Heart left ventricle (tissue), 16 donors: ENCODE data around the gene PGF. TPM values are rescaled to one million over a fixed set of nuclear protein-coding genes. Genes with fewer than 3 reads are reported as not detected.

Experiments used
- ATAC-seq, 4 donors: fragments of 200-7000 bp; cut with Tn5 transposase; one replicate each; pipeline ENCODE4 v1.9.1; 2020 to 2022; ENCODE audit warnings: moderate library complexity in 4 of 4, mild to moderate bottlenecking in 3 of 4, moderate number of reproducible peaks in 1 of 4
- DNase-seq, 5 donors: peaks; one replicate each; pipeline ENCODE4 v3.0.0-alpha.2; 2020
- H3K27ac ChIP-seq, 12 donors: fragments of 200-600 bp; sonication (generic) in 4 of 12; one replicate each; pipeline versions ENCODE4 v1.5.0 to v1.8.0; 2016 to 2022; ENCODE audit warnings: mild to moderate bottlenecking in 2 of 12
- H3K27me3 ChIP-seq, 9 donors: fragments of 200-600 bp; sonication (generic) in 2 of 9; one replicate each; pipeline versions ENCODE4 v1.5.1 to v1.8.0; 2016 to 2022; ENCODE audit warnings: mild to moderate bottlenecking in 3 of 9
- H3K36me3 ChIP-seq, 9 donors: fragments of 200-600 bp; sonication (generic) in 2 of 9; one replicate each; pipeline versions ENCODE4 v1.5.0 to v1.8.0; 2018 to 2022; ENCODE audit warnings: mild to moderate bottlenecking in 2 of 9
- H3K4me1 ChIP-seq, 12 donors: fragments of 200-600 bp; sonication (generic) in 4 of 12; one replicate each; pipeline versions ENCODE4 v1.5.0 to v1.8.0; 2016 to 2022; ENCODE audit warnings: mild to moderate bottlenecking in 3 of 12
- H3K4me3 ChIP-seq, 12 donors: fragments of 200-600 bp; sonication (generic) in 4 of 12; one replicate each; pipeline versions ENCODE4 v1.5.0 to v1.8.0; 2017 to 2022; ENCODE audit warnings: mild to moderate bottlenecking in 9 of 12, moderate library complexity in 4 of 12
- H3K9me3 ChIP-seq, 12 donors: fragments of 200-600 bp; sonication (generic) in 4 of 12; one replicate each; pipeline versions ENCODE4 v1.5.0 to v1.8.0; 2016 to 2022; ENCODE audit warnings: mild to moderate bottlenecking in 1 of 12
- CTCF ChIP-seq, 12 donors: fragments of 200-600 bp; sonication (generic) in 4 of 12; IDR thresholded peaks; one replicate each; pipeline versions ENCODE4 v1.5.0 to v1.8.0; 2018 to 2022; ENCODE audit warnings: antibody characterized with exemption in 12 of 12, mild to moderate bottlenecking in 5 of 12
- POLR2A ChIP-seq, 2 donors: fragments of 450-650 bp; IDR thresholded peaks; one replicate each; pipeline ENCODE4 v1.6.1; 2017; ENCODE audit warnings: antibody characterized with exemption in 2 of 2, mild to moderate bottlenecking in 2 of 2, moderate library complexity in 2 of 2
- WGBS, 4 donors: extraction: QIAGEN DNeasy Blood & Tissue Kit in 2 of 4; methylation state at CpG; one replicate each; pipeline versions ENCODE4 v1.1.5 to v1.1.7; 2013 to 2018; 5-methylcytosine and 5-hydroxymethylcytosine counted together
- intact Hi-C, 10 donors: fragments of 100-400 bp; cut with DNase I; formaldehyde crosslinking; loops; one replicate each; pipeline versions ENCODE4 v1.11.1 to v1.14.2; 2022
- polyA plus RNA-seq, 2 donors: library from polyadenylated mRNA; stranded (reverse); fragments of 200-250 nt; gene quantifications; one replicate each; pipeline ENCODE4 v1.2.3, GENCODE V29; 2013
- total RNA-seq, 9 donors: library from RNA; depleted of rRNA in 2 of 9; stranded (reverse); fragments of >200 nt in 2 of 9; fragmentation: NEBNext Ultra II Directional in 3 of 9; extraction: Animal tissue kit (Norgen Biotek cat#: 25700) in 3 of 9; gene quantifications; one replicate each; pipeline versions ENCODE4 v1.1.0 to v1.2.4, GENCODE V29; 2016 to 2023
- donor health status: ischemic (EF 13 %, LVEDD 7.1; RV severe dilation, severe dysfunction).
- donor health status: healthy with polysubstance abuse.
- donor health status: DM: no; HTN: yes; CAD: no.
- donor health status: DM: no; HTN: no; CAD: no.
- donor health status: ischemic (EF 25% LVEDD 6.9; RV normal size, moderate dysfunction).
- donor health status: ischemic (EF 25% LVEDD 5.7; RV mildly dilated, moderate dysfunction).
- donor health status: healthy.
- donor health status: DM: yes; HTN: yes; CAD: no.
- donor health status: ischemic (EF 35%, LVEDD 5.7; RV mildly dilated, moderate dysfunction).
- donor health status: nonischemic (EF 11% LVEDD 7.7; RV severe dilation, severe dysfunction).
- donor health status: DM: yes; HTN: yes; CAD: no.
- donor health status: PGD.
- donor health status: ischemic (EF 29% LVEDD 5.4; RV normal size, mild dysfunction).
- donor health status: nonischemic (EF 23%, LVEDD 6.1; RV moderate dilation, normal function).

The PGF gene
- total and polyA plus RNA-seq, 11 donors, result 4.1 to 30.4 (median 5.9) TPM

GRCh38 chr14:74983343-74983742 lies 27.9 kb upstream of the PGF start:
- Histone ChIP-seq H3K27me3 (no peaks in the 10 kb centered on the region), H3K36me3 (no peaks in the 10 kb centered on the region), H3K9me3 (no peaks in the 10 kb centered on the region), H3K4me1 (peaks cover 0 to 40% (median 14%) of the 10 kb centered on the region in 12 donors), H3K4me3 (no peak overlapping the region), H3K27ac (no peak overlapping the region)
- TF ChIP-seq CTCF (IDR thresholded peaks at IDR 0.05), result no peak
- no peak for TF ChIP-seq POLR2A (IDR thresholded peaks at IDR 0.05)
- ATAC-seq (no peak), DNase-seq (no peak)
- WGBS, 4 donors, result 79 to 94% (median 87%) methylated on average over 1 of the region's 1 CpG
- intact Hi-C loops, result no loop called here

- H3K27ac ChIP-seq, result peak overlapping the region in 2 of 12 donors; percentile 30 to 57
- no peaks in the 10 kb centered on the region for H3K9me3 ChIP-seq
- H3K27me3 ChIP-seq, result no peaks in the 10 kb centered on the region
- WGBS, 4 donors, result 88 to 95% (median 93%) methylated on average over 4 of the region's 4 CpGs
- TF ChIP-seq CTCF (IDR thresholded peaks at IDR 0.05) (no peak), POLR2A (IDR thresholded peaks at IDR 0.05) (no peak)
- intact Hi-C loops, result no loop called here
- no peaks in the 10 kb centered on the region for H3K36me3 ChIP-seq
- H3K4me1 ChIP-seq, result peaks cover 0 to 47% (median 14%) of the 10 kb centered on the region in 12 donors
- DNase-seq (no peak), ATAC-seq (no peak)
- no peak overlapping the region for H3K4me3 ChIP-seq
Measured at GRCh38 chr14:74982661-74983060, 27.3 kb upstream of the PGF start.

- intact Hi-C loops, result no loop called here
- TF ChIP-seq POLR2A (IDR thresholded peaks at IDR 0.05) (no peak), CTCF (IDR thresholded peaks at IDR 0.05) (no peak)
- no peak overlapping the region for H3K4me3 ChIP-seq
- DNase-seq, result no peak
- H3K4me1 ChIP-seq, result peaks cover 0 to 48% (median 14%) of the 10 kb centered on the region in 12 donors
- no peaks in the 10 kb centered on the region for H3K36me3 ChIP-seq
- H3K27me3 ChIP-seq, result no peaks in the 10 kb centered on the region
- 85 to 88% (median 85%) methylated on average over 5 of the region's 5 CpGs for WGBS, 4 donors
- no peak for ATAC-seq
- no peaks in the 10 kb centered on the region for H3K9me3 ChIP-seq
- H3K27ac ChIP-seq, result peak overlapping the region in 3 of 12 donors; percentile 18 to 57 (median 30)
Measured at GRCh38 chr14:74981833-74982232, 26.4 kb upstream of the PGF start.

- Histone ChIP-seq H3K36me3 (no peaks in the 10 kb centered on the region), H3K27me3 (no peaks in the 10 kb centered on the region), H3K27ac (peak overlapping the region in 4 of 12 donors; percentile 20 to 57 (median 37)), H3K4me1 (peaks cover 0 to 48% (median 14%) of the 10 kb centered on the region in 12 donors), H3K9me3 (no peaks in the 10 kb centered on the region), H3K4me3 (no peak overlapping the region)
- intact Hi-C loops, result no loop called here
- ATAC-seq, result peak in 1 of 4 donors; percentile 6
- TF ChIP-seq POLR2A (IDR thresholded peaks at IDR 0.05), result no peak
- no peak for TF ChIP-seq CTCF (IDR thresholded peaks at IDR 0.05)
- 90 to 94% (median 92%) methylated on average over 9 of the region's 9 CpGs for WGBS, 4 donors
- DNase-seq, result no peak
Measured at GRCh38 chr14:74981462-74981782, 26.0 kb upstream of the PGF start.
